H9 (cell line): ENCODE results near the gene ARMH3. TPM values are rescaled to one million over a fixed set of nuclear protein-coding genes. Genes with fewer than 3 reads are reported as not detected.

ENCODE experiments used
- DNase-seq: peaks from one replicate; pipeline ENCODE4 v3.0.0-alpha.2; 2017
- H2AFZ ChIP-seq: one replicate; pipeline ENCODE4 v1.6.1; 2013; ENCODE audit warnings: mild to moderate bottlenecking, low read length, control low read depth, moderate library complexity
- H2AK5ac ChIP-seq: 2 replicates; pipeline ENCODE4 v1.6.1; 2013; ENCODE audit warnings: low read length, control low read depth, mixed read lengths; ENCODE audit not compliant: insufficient read length
- H2BK120ac ChIP-seq: one replicate; pipeline ENCODE4 v1.6.1; 2013; ENCODE audit warnings: low read depth, mild to moderate bottlenecking, low read length, control low read depth, inconsistent platforms; ENCODE audit not compliant: poor library complexity, severe bottlenecking
- H2BK12ac ChIP-seq: 2 replicates; pipeline ENCODE4 v1.6.1; 2013; ENCODE audit warnings: low read length, control low read depth, mixed read lengths, low read depth; ENCODE audit not compliant: insufficient read length
- H2BK15ac ChIP-seq: 2 replicates; pipeline ENCODE4 v1.6.1; 2013; ENCODE audit warnings: low read depth, low read length, control low read depth
- H2BK20ac ChIP-seq: one replicate; pipeline ENCODE4 v1.6.1; 2013; ENCODE audit warnings: low read depth, mild to moderate bottlenecking, low read length, control low read depth, inconsistent platforms; ENCODE audit not compliant: poor library complexity, severe bottlenecking
- H2BK5ac ChIP-seq: 2 replicates; pipeline ENCODE4 v1.6.1; 2013; ENCODE audit warnings: low read length, control low read depth, mixed read lengths; ENCODE audit not compliant: insufficient read length
- H3K14ac ChIP-seq: 2 replicates; pipeline ENCODE4 v1.6.1; 2013; ENCODE audit warnings: low read length, control low read depth; ENCODE audit not compliant: insufficient read depth
- H3K18ac ChIP-seq: 2 replicates; pipeline ENCODE4 v1.6.1; 2013; ENCODE audit warnings: low read depth, mild to moderate bottlenecking, mixed read lengths, low read length, control low read depth; ENCODE audit not compliant: insufficient read length
- H3K23ac ChIP-seq: 2 replicates; pipeline ENCODE4 v1.6.1; 2013; ENCODE audit warnings: low read length, control low read depth, mixed read lengths, low read depth; ENCODE audit not compliant: insufficient read length
- H3K23me2 ChIP-seq: 2 replicates; pipeline ENCODE4 v1.6.1; 2013; ENCODE audit warnings: low read depth, mild to moderate bottlenecking, mixed read lengths, low read length, control low read depth; ENCODE audit not compliant: insufficient read length, poor library complexity, severe bottlenecking
- H3K27ac ChIP-seq: 2 replicates; pipeline ENCODE4 v1.5.1; 2013; ENCODE audit warnings: low read length, control low read depth, mixed read lengths, low read depth; ENCODE audit not compliant: insufficient read length
- H3K27me3 ChIP-seq: 2 replicates; pipeline ENCODE4 v1.6.1; 2013; ENCODE audit warnings: low read length, control low read depth, inconsistent platforms; ENCODE audit not compliant: insufficient read depth
- H3K4ac ChIP-seq: 2 replicates; pipeline ENCODE4 v1.6.1; 2013; ENCODE audit warnings: low read depth, mild to moderate bottlenecking, control low read depth, inconsistent platforms, low read length, moderate library complexity
- H3K4me1 ChIP-seq: 2 replicates; pipeline ENCODE4 v1.6.1; 2013; ENCODE audit warnings: low read length, control low read depth, inconsistent platforms; ENCODE audit not compliant: insufficient read depth
- H3K4me2 ChIP-seq: 2 replicates; pipeline ENCODE4 v1.6.1; 2013; ENCODE audit warnings: low read length, control low read depth, mixed read lengths; ENCODE audit not compliant: insufficient read length, insufficient read depth
- H3K56ac ChIP-seq: 2 replicates; pipeline ENCODE4 v1.6.1; 2013; ENCODE audit warnings: low read depth, mild to moderate bottlenecking, mixed read lengths, low read length, control low read depth; ENCODE audit not compliant: insufficient read length
- H3K79me1 ChIP-seq: 2 replicates; pipeline ENCODE4 v1.6.1; 2013; ENCODE audit warnings: low read depth, mild to moderate bottlenecking, moderate library complexity, low read length, control low read depth, inconsistent platforms; ENCODE audit not compliant: insufficient read depth, poor library complexity, severe bottlenecking
- H3K79me2 ChIP-seq: 2 replicates; pipeline ENCODE4 v1.6.1; 2013; ENCODE audit warnings: low read length, control low read depth, inconsistent platforms; ENCODE audit not compliant: insufficient read depth
- H3K9ac ChIP-seq: 2 replicates; pipeline ENCODE4 v1.6.1; 2013; ENCODE audit warnings: low read length, control low read depth, mixed read lengths; ENCODE audit not compliant: insufficient read length; ENCODE audit errors: extremely low read depth
- H3K9me3 ChIP-seq: one replicate; pipeline ENCODE4 v1.6.1; 2013; ENCODE audit warnings: low read depth, low read length, inconsistent platforms; ENCODE audit not compliant: control insufficient read depth
- H3T11ph ChIP-seq: one replicate; pipeline ENCODE4 v1.6.1; 2013; ENCODE audit warnings: mild to moderate bottlenecking, low read length, control low read depth, inconsistent platforms
- H4K20me1 ChIP-seq: one replicate; pipeline ENCODE4 v1.6.1; 2013; ENCODE audit not compliant: control insufficient read depth, insufficient read length, insufficient read depth
- H4K5ac ChIP-seq: 2 replicates; pipeline ENCODE4 v1.6.1; 2013; ENCODE audit warnings: low read depth, mild to moderate bottlenecking, mixed read lengths, low read length, control low read depth; ENCODE audit not compliant: insufficient read length
- H4K8ac ChIP-seq: replicated peaks from 2 replicates; pipeline ENCODE4 v1.6.1; 2013; ENCODE audit warnings: low read length, control low read depth, mixed read lengths, low read depth; ENCODE audit not compliant: insufficient read length
- H4K91ac ChIP-seq: 2 replicates; pipeline ENCODE4 v1.6.1; 2013; ENCODE audit warnings: low read depth, mild to moderate bottlenecking, moderate library complexity, mixed read lengths, low read length, control low read depth; ENCODE audit not compliant: insufficient read length
- H3K27ac Mint-ChIP-seq, 3 experiments: 2 replicates in 2 of 3; 3 replicates in 1 of 3; pipeline ENCODE4 v1.8.0; 2020 to 2021; ENCODE audit warnings: mixed read lengths in 3 of 3, mild to moderate bottlenecking in 1 of 3, moderate library complexity in 1 of 3
- H3K27me3 Mint-ChIP-seq: 2 replicates; pipeline ENCODE4 v1.8.0; 2021; ENCODE audit warnings: low read depth, mild to moderate bottlenecking, moderate library complexity, mixed read lengths
- H3K36me3 Mint-ChIP-seq, 3 experiments: 2 replicates in 2 of 3; 3 replicates in 1 of 3; pipeline ENCODE4 v1.8.0; 2020 to 2021; ENCODE audit warnings: low read depth in 3 of 3, mixed read lengths in 3 of 3; ENCODE audit not compliant: insufficient read depth in 1 of 3
- H3K4me1 Mint-ChIP-seq, 2 experiments: 2 replicates each; pipeline ENCODE4 v1.8.0; 2020; ENCODE audit warnings: mixed read lengths in 2 of 2
- H3K4me3 Mint-ChIP-seq, 2 experiments: 2 replicates in 1 of 2; 3 replicates in 1 of 2; pipeline ENCODE4 v1.8.0; 2020 to 2021; ENCODE audit warnings: mild to moderate bottlenecking in 2 of 2, mixed read lengths in 2 of 2, moderate library complexity in 1 of 2
- H3K9me3 Mint-ChIP-seq, 2 experiments: 2 replicates in 1 of 2; 3 replicates in 1 of 2; pipeline ENCODE4 v1.8.0; 2020; ENCODE audit warnings: mild to moderate bottlenecking in 2 of 2, mixed read lengths in 2 of 2, moderate library complexity in 1 of 2
- WGBS: extraction: QIAGEN DNeasy Blood & Tissue Kit; methylation state at CpG from one replicate; pipeline ENCODE4 v1.1.7; 2013; ENCODE audit warnings: missing lambda C conversion rate, low lambda C conversion rate, mixed read lengths; ENCODE audit not compliant: insufficient read length; ENCODE audit errors: extremely low coverage; 5-methylcytosine and 5-hydroxymethylcytosine counted together
- total RNA-seq: library from RNA; stranded (reverse); gene quantifications from 2 replicates; pipeline ENCODE4 v1.2.1, GENCODE V29; 2021
- TF ChIP-seq, protein P1 (sequence below): fragments of 200-600 bp; sonication (generic); conservative IDR thresholded peaks from 3 replicates; pipeline ENCODE4 v1.8.0; 2021; ENCODE audit warnings: antibody characterized with exemption, mild to moderate bottlenecking

Gene ARMH3
- total RNA-seq, 1 experiment from 2014 or later, result 20.4 TPM

GRCh38 chr10:101840102-101840684 lies 215.8 kb downstream of the ARMH3 start:
- H4K5ac ChIP-seq, result no peak overlapping the region
- no peak overlapping the region for H3K56ac ChIP-seq
- peaks cover 29 to 47% of the 10 kb centered on the region in 2 experiments for H3K4me1 Mint-ChIP-seq
- H3K18ac ChIP-seq, result no peak overlapping the region
- H2AK5ac ChIP-seq, result no peak overlapping the region
- peak; percentile 70 for DNase-seq
- no peaks in the 10 kb centered on the region for H3K9me3 ChIP-seq
- H3K4ac ChIP-seq, result no peak overlapping the region
- H3K27me3 ChIP-seq, result peaks cover 15% of the 10 kb centered on the region; the same call in 1 of the 2 replicates
- peak overlapping the region; percentile 81 to 92 for H3K4me3 Mint-ChIP-seq
- no peak overlapping the region for H2BK20ac ChIP-seq
- no peak overlapping the region for H4K91ac ChIP-seq
- no peak overlapping the region for H2BK120ac ChIP-seq
- H3K27ac ChIP-seq, result no peak overlapping the region
- peaks cover 2% of the 10 kb centered on the region for H4K20me1 ChIP-seq
- H3K79me2 ChIP-seq, result no peaks in the 10 kb centered on the region
- no peaks in the 10 kb centered on the region for H3K79me1 ChIP-seq
- H3K4me1 ChIP-seq, result peaks cover 6% of the 10 kb centered on the region; the same call in 1 of the 2 replicates
- H2BK5ac ChIP-seq, result no peak overlapping the region
- no peak overlapping the region for H3K14ac ChIP-seq
- H3K23me2 ChIP-seq, result peaks cover 13% of the 10 kb centered on the region
- H3K36me3 Mint-ChIP-seq, result no peaks in the 10 kb centered on the region
- no peak overlapping the region for H4K8ac ChIP-seq
- no peak overlapping the region for H2BK15ac ChIP-seq
- H3K23ac ChIP-seq, result no peak overlapping the region
- H3K27me3 Mint-ChIP-seq, result peaks cover 37% of the 10 kb centered on the region
- H3K9me3 Mint-ChIP-seq, result no peaks in the 10 kb centered on the region
- peak overlapping the region; percentile 77 for H3K4me2 ChIP-seq
- no peak overlapping the region for H2AFZ ChIP-seq
- H2BK12ac ChIP-seq, result no peak overlapping the region
- H3K27ac Mint-ChIP-seq, result 0 out of 7 replicates have a peak overlapping the region, but pooled peaks of 2 of the 3 experiments have one; percentile 44 to 63
- H3T11ph ChIP-seq, result no peak overlapping the region
- no peak overlapping the region for H3K9ac ChIP-seq
- TF ChIP-seq, protein P1, sequence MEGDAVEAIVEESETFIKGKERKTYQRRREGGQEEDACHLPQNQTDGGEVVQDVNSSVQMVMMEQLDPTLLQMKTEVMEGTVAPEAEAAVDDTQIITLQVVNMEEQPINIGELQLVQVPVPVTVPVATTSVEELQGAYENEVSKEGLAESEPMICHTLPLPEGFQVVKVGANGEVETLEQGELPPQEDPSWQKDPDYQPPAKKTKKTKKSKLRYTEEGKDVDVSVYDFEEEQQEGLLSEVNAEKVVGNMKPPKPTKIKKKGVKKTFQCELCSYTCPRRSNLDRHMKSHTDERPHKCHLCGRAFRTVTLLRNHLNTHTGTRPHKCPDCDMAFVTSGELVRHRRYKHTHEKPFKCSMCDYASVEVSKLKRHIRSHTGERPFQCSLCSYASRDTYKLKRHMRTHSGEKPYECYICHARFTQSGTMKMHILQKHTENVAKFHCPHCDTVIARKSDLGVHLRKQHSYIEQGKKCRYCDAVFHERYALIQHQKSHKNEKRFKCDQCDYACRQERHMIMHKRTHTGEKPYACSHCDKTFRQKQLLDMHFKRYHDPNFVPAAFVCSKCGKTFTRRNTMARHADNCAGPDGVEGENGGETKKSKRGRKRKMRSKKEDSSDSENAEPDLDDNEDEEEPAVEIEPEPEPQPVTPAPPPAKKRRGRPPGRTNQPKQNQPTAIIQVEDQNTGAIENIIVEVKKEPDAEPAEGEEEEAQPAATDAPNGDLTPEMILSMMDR, result no peak
- WGBS, result no CpG with 5 or more reads among the region's 19 CpGs
